ENCODE data around the gene MAST1.
"Not testable (repeated sequence)": the region's sequence is repeated elsewhere in the genome, so short reads cannot be mapped to it uniquely, and the experiment has no call there.

Gene MAST1

DNA sequence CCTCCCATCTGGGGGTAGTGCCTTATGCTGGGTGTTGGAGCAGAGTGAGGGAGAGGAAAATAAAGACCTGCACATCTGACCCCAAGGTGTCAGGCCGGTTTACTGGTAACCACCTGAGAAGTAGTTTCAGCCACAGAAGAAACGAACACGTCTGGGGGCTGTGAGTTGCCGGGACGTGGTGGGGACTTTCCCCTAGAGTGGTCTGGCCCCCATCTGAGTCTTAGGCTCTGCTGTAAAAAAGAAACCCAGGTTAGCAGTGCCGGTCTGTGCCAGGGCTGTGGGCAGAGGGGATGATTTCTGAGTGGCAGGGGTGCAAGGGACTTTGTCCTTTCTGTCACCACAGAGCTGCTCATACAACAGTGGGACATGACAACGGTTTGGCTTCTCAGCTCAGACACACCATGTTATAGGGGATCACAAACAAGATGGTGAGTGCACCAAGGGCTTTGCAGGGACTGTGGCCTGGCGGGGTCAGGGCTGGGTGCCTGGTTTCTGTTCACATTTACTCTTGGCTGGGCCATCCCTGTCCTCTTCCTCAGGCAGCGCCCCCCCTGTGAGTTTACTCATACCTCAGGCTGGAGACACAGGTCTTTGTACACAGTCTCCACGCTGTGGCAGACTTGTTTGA lies 61.7 kb downstream of the MAST1 start:
- DNase-seq = no peak

- no peak for DNase-seq
These were observed 68.9 kb downstream of the MAST1 start for GRCh38 chr19:12907166-12907565.

- DNase-seq = no peak
These were observed 74.3 kb downstream of the MAST1 start for GRCh38 chr19:12912571-12912970.

DNA sequence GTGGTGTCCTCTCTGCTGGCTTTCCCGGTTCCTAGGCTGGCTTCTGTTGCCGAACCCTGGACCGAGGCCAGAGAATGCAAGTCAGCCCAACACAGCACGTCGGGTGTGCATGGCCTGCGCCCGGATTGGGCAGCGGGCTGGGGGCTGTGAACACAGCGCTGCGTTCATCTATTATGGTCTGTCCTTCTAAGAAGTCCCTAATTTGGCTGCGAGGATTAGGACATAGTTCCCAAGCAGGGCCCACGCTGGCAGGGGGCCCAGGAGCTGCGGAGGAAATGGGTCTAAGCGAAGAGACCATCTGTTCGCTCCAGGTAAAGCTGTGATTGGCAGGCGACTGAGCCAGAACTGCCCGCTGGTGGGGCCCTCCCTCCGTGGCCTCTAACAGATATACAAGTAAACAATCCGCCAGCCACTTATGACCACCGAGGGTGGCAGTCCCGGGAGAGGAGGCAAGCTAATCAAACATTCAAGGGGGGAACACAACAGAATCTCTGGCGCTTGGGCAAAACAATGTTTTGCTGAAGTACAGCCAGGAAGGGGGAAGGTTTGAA lies 74.8 kb downstream of the MAST1 start:
- DNase-seq = no peak

- no peak for DNase-seq
These were observed 75.8 kb downstream of the MAST1 start for GRCh38 chr19:12913851-12914690.

- not testable (repeated sequence) for DNase-seq
These were observed 77.5 kb downstream of the MAST1 start for GRCh38 chr19:12915860-12916259.

DNA sequence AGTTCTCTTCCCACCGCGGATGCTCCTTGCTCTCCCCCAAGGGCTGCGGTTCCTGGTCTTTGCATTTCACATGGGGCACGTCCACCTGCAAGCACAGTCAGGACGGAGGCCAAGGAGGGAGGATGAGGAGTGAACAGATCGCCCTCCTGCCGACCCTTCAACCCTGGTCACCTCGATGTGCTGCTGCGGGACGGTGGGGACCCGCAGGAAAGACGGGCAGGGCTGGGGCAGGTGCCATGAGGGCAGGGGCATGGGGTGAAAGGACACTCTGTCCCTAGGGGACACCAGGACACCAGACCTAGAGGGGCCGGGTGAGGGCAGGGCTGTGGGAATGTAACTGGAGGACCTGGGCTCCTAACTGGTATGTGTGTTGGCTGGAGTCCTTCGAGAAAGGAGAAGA lies 79.9 kb downstream of the MAST1 start:
- DNase-seq = no peak

DNA sequence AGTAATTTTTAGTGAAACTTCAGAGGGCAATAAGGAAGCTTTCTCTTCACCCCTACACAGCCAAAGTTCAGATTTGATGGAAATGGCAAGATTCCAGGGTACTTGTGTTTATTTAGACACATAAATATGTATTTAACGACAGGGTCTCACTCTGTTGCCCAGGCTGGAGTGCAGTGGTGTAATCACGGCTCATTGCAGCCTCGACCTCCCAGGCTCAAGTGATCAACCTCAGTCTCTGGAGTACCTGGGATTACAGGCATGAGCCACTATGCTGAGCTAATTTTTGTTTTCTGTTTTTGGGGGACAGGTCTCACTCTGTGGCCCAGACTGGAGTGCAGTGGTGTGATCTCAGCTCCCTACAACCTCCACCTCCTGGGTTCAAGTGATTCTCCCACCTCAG lies 82.7 kb downstream of the MAST1 start:
- no peak for DNase-seq

DNA sequence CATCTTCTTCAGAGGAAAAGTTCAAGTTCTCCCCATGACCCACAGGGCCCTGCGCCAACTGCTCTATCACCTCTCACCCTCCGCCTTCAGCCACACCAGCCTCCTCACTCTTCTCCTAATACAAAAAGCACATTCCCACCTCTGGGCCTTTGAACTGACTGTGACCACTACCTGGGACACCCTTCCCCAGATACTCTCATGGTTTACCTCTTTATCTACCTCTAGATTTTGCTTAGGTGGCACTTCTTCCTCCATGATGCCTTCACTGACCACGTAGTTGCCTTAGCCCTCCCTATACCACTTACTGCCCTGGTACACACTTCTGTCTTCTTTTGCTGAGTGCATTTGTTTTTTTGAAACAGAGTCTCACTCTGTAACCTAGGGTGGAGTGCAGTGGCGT lies 84.6 kb downstream of the MAST1 start:
- DNase-seq = no peak

Measured in cortex of kidney (tissue), 1 donor.